NCI-H345 treated with DMSO at 0.1 percent for 48 hours (cell line): ENCODE results near the gene AGTRAP.

ENCODE experiments used
- DNase-seq: peaks from one replicate; lab custom pipeline; 2025; ENCODE audit not compliant: unreplicated experiment; lab: John Stamatoyannopoulos, UW

The AGTRAP gene

GRCh38 chr1:11731691-11732283 is 4.1 kb upstream of the AGTRAP start:
- no peak for DNase-seq

GRCh38 chr1:11733306-11733705 is 2.6 kb upstream of the AGTRAP start:
- DNase-seq = no peak

GRCh38 chr1:11735531-11735853 is 444 bp upstream of the AGTRAP start:
- no peak for DNase-seq

DNA sequence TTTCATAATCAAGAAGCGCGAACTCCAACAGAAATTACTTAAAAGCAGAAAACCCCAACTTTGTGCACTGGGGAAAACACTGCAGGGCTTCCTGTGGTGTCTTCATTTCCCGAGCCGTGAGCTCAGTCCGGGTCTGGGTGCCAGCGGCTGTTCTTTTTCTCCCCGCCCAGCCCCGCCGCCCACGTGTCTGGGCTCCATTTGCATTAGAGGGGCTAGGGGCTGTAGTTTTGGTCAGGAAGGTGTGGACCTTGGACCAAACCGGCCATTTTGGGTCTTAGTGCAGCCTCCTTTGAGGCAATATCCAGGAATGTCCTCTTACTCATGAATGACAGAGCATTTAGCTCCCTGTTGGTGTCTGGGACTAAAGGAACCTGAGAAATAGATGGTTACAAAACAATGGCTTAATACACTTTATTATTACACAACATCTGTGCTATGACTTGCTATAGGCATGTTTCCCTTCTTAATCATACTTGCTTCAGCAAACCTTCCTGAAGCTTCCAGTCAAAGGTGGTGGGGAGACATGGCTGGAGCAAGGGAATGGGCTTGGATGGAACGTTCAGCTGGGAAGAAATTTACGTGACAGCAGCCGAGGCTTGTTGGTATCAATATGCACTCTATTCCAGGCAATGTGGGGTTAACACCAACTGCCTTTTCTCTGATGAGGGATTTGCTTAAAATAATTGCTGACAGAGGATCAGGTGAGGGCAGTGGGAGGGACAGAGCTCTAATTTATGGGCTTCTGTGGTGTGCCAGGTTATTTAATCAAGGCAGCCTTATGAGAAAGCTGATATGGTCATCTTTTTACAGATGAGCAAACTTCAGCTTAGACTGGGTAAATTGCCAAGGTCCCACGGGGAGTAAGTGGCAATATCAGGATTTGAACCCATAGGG is 1.1 kb downstream of the AGTRAP start:
- DNase-seq = no peak

- no peak for DNase-seq
Measured at GRCh38 chr1:11738096-11738495, 2.2 kb downstream of the AGTRAP start.

DNA sequence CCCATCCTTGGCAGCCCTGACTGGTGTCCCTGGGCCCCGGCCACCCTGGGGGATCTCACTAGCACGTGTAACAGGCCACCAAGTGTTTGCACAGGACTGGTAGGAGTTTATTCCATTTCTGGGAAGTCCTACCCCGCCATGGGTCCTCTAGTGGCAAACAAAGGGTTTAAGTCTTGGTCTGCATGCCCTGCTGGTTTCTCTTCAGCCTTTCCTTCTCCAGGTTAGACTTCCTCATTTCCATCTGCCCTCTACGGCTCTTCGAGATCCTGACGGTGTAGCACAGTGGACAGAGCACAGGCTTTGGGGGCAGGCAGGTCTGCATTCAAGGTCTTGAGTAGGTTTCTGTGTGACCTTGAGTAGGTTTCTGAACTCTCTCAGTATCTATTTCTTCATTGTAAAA is 2.8 kb downstream of the AGTRAP start:
- DNase-seq = no peak

- no peak for DNase-seq
Measured at GRCh38 chr1:11740258-11741192, 4.6 kb downstream of the AGTRAP start.

DNA sequence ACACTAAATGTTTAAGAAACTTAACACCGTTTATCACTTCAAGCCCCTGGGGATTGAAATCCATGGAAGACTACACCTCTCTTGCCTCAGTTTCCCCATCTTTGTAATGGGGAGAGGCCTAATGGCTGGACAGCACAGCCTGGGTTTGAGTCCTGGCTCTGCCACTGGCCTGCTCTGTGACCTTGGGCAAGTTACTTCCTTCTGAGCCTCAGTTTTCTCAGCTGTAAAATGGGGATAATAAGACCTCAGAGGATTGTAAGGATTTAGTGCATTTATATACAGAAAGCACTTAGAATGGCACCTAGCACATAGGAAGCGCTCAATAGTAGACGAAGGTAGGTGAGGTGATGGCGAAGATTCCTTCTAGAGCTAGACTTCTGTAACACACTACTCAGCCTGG is 5.5 kb downstream of the AGTRAP start:
- DNase-seq = no peak

DNA sequence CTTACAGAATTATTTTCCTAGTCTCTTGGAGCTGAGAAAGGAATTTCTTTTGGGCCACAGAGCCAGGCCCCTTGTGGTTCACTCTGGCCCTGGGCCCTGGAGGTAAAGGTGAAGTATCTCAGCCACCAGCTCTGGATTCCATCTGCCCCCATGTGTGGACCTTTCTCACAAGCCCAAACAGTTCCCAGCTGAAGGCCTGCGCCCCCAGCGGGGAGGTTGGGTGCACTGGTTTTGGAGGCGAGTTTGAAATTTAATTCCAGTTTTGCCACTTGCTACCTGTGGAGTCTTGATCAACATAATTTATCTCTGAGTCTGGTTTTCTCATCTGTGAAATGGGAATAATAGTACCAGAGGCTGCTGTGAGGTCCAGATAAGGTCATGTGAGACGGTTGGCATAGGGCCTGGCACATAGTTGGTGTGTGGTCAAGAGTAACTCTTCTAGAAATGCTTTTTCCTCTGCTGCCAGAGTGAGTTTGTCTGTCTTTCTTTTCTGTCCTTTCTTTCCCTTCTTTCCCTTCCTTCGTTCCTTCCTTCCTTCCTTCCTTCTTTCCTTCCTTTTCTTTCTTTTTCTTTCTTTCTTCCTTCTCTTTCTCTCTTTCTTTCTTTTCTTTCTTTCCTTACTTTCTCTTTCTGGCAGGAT is 6.1 kb downstream of the AGTRAP start:
- DNase-seq = no peak

GRCh38 chr1:11744287-11744686 is 8.4 kb downstream of the AGTRAP start:
- no peak for DNase-seq

- DNase-seq = no peak
Measured at GRCh38 chr1:11746092-11746491, 10.2 kb downstream of the AGTRAP start.

- DNase-seq = no peak
Measured at GRCh38 chr1:11746795-11747487, 11.0 kb downstream of the AGTRAP start.

DNA sequence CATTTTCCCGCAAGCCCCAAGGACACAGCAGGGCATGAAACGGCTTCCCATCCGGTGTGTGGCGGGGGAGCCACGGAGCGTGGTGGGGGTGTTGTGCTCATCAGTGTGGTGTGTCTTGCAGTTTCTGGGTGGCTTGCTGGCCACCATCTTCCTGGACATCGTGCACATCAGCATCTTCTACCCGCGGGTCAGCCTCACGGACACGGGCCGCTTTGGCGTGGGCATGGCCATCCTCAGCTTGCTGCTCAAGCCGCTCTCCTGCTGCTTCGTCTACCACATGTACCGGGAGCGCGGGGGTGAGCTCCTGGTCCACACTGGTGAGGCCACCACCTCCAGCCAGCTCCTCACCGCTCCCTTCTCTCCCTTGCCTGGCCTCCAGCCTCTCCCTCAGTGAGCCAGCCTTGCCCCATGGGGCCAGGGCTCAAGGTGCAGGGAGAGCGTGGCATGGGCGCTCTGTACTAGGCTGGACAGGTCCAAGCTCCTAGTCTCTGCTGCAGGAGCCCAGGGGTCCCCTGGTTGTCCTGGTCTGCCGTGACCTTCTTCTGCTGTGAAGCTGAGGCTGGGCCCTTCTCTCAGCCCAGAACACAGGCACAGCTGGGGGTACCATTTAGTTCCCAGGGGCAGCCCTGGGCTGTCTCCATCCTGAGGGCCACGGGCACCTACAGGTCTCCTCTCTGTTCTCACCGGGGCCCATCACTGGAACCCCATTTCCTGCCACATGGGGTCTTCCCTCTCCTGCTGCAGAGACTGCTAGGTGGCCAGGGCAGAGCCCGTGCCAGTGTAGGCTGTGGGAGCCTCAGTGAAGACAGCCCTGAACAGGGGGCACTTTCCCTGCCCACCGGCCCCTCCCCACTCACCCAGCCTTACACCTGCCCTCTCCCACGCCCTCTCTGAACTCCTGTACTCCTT is 12.6 kb downstream of the AGTRAP start:
- no peak for DNase-seq

DNA sequence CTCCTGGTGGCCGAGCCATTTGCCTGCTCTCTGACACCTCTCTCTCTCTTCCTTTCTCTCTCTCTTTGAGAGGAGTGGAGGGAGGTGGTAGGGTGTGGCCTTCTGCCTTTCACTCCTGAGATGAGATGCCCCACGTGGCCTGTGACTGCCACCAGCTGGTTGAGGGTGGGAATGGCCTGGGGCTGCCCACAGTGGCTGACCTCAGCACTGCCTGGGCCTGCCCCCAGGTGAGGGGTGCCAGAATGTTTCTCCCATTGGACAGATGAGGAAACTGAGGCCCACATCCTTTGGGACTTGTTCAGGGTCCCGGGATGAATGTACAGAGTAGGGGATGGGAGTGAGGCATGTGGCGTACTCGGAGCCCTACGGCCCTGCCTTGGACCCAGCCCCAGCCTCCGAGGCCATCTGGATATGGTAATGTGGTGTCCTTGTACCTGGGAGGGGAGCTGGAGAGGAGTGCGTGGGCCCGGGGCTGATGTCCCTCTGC is 13.3 kb downstream of the AGTRAP start:
- DNase-seq = no peak

- no peak for DNase-seq
Measured at GRCh38 chr1:11749996-11750395, 14.1 kb downstream of the AGTRAP start.

- DNase-seq = no peak
Measured at GRCh38 chr1:11751087-11751486, 15.2 kb downstream of the AGTRAP start.

GRCh38 chr1:11752359-11753088 is 16.6 kb downstream of the AGTRAP start:
- DNase-seq = no peak

GRCh38 chr1:11753555-11754208 is 17.7 kb downstream of the AGTRAP start:
- no peak for DNase-seq
